Fibroblast of mammary gland (primary cell): ENCODE results near the gene LYRM4.

Experiments used
- DNase-seq: peaks from one replicate; pipeline ENCODE4 v3.0.0-alpha.2; 2010; ENCODE audit warnings: low read depth
- H3K4me3 ChIP-seq: 2 replicates; pipeline ENCODE4 v1.5.1; 2011; ENCODE audit warnings: low read depth, mild to moderate bottlenecking, low read length, moderate library complexity; ENCODE audit not compliant: control insufficient read depth
- CTCF ChIP-seq: conservative IDR thresholded peaks from 2 replicates; pipeline ENCODE4 v1.5.1; 2011; ENCODE audit warnings: low read depth, low read length, inconsistent platforms; ENCODE audit not compliant: control insufficient read depth, insufficient read depth

The LYRM4 gene

DNA sequence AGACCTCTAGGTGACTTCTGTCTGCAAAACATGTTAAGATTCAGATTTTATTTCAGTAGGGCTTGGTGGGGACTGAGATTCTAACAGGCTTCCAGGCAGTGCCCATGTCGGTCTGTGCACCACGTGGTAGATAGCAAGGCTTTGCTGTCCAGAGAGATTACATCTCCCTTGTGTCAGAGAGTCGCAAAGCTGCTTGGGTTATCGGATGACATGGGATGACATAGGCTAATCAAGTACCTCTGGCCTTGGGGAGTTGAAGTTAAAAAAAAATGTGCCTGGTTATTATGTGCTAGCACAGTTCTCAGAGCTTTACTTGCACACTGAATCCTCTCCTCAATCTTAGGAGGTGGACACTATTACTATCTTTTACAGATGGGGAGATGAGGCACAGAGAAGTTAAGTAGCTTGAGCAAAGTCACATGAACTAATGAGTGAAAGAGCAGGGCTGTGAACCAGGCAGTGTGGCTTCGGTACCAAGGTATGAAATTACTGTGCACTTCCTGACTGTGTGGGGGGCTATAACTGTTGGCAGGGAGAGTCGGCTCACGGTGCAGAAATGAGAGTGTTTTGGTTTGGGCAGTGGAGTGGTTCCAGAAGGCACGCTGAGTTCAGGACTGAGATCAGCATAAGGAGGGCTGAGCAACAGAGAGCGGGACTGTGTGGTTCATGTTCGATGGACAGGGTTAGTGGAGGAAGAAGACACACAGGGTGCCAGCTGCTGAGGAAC, 41.6 kb upstream of the LYRM4 start:
- no peak for DNase-seq
- no peak for TF ChIP-seq CTCF
- no peak overlapping the region for H3K4me3 ChIP-seq

GRCh38 chr6:5300206-5300764, 39.5 kb upstream of the LYRM4 start:
- no peak overlapping the region for H3K4me3 ChIP-seq
- DNase-seq, result no peak
- TF ChIP-seq CTCF, result no peak

DNA sequence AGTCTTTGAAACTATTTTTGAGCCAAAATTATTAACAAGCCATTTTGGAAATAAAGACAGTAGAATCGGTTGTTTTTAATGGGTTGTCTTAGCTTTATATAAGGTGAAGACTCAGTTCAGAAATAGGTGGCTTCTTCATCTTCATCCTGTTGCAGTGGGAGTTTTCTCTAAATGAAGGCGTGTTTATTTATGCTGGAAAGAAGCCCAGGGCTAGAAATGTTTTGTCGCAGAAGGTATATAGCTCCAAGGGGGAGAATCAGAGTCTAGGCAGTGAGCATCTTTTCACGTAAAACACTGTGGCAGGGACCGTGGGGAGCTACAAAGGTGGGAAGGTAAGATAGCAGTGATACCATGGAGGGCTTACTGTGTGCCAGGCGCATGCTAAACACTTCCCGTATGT, 34.9 kb upstream of the LYRM4 start:
- DNase-seq, result no peak
- H3K4me3 ChIP-seq, result no peak overlapping the region
- no peak for TF ChIP-seq CTCF

DNA sequence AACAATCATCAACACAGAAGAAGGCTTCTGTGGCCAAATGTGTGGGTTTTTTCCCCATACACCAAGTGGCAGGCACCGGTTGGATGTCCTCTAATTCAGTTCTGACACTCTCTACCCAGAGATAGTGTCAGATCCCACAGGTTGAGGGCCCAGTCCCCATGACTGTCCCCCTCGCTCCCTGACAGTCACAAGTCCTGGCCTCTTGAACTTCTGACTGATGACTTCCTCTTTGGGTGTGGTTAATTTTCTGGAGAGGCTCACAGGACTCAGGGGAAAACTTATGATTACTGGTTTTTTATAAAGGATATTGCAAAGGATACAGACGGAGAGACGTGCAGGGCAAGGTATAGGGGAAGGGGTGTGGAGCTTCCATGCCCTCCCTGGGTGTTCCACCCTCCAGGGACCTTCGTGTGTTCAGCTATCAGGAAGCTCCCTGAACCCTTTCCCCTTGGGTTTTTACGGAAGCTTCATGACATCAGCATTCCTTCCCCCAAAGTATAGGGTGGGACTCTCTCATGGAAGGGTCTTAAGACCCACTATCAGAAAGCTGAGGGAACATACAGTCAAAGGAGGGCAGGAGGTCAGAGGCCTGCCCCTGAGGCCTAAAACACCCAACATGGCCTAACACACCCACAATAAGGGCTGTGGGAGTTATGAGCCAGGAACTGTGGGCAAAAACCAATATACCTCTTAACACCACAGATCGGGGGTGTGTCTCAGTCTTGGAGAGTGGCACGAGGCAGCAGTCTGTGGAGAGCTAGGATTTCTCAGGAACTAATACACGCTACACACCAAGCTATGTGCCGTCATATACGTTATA, 33.9 kb upstream of the LYRM4 start:
- H3K4me3 ChIP-seq, result no peak overlapping the region
- no peak for TF ChIP-seq CTCF

GRCh38 chr6:5293692-5294091, 32.9 kb upstream of the LYRM4 start:
- TF ChIP-seq CTCF, result no peak
- no peak overlapping the region for H3K4me3 ChIP-seq
- no peak for DNase-seq

More for the DNA sequence above, 33.9 kb upstream of the LYRM4 start:
- DNase-seq, result no peak

DNA sequence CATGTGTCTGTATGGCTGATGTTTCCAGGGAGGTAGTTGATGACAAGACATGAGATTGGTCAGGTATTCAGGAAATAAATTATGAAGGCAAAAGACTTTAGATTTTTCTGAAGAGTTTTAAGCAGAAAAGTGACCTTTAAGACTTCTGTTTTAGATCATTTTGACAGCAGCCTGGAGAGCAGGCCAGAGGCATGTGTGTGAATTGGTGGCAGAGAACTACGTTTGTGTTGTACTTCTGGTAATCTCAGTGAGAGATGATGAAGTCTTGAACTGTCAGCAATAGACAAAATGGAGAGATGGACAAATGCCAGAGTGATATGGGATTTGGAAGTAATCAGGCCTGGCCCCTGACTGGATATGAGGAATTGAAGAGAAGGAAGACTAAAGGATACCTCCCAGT, 31.4 kb upstream of the LYRM4 start:
- TF ChIP-seq CTCF, result no peak
- DNase-seq, result no peak
- H3K4me3 ChIP-seq, result no peak overlapping the region
